Body of pancreas (tissue), 4 donors: ENCODE data around the gene RNF187. TPM values are rescaled to one million over a fixed set of nuclear protein-coding genes. Genes with fewer than 3 reads are reported as not detected.

Source experiments
- ATAC-seq: fragments of 150-250 bp; one replicate; pipeline ENCODE4 v1.9.1; 2016
- DNase-seq, 4 donors: peaks; one replicate each; pipeline ENCODE4 v3.0.0-alpha.2; 2019
- H3K27ac ChIP-seq, 4 donors: fragments of 200-600 bp; sonication (generic); 1 replicate in 3 of 4; 2 replicates in 1 of 4; pipeline versions ENCODE4 v1.5.1 to v1.6.1; 2016 to 2019; ENCODE audit warnings: mild to moderate bottlenecking in 1 of 4, mixed read lengths in 1 of 4, moderate library complexity in 1 of 4
- H3K27me3 ChIP-seq, 2 donors: fragments of 200-600 bp; sonication (generic); one replicate each; pipeline ENCODE4 v1.6.0; 2016; ENCODE audit warnings: mild to moderate bottlenecking in 1 of 2
- H3K36me3 ChIP-seq, 2 donors: fragments of 200-600 bp; sonication (generic); replicated peaks in 1 of 2; 2 replicates each; pipeline ENCODE4 v1.5.1; 2016; ENCODE audit warnings: low read depth in 2 of 2; ENCODE audit not compliant: insufficient read depth in 1 of 2
- H3K4me1 ChIP-seq: fragments of 200-600 bp; sonication (generic); one replicate; pipeline ENCODE4 v1.6.0; 2016
- H3K4me3 ChIP-seq, 2 donors: fragments of 200-600 bp; sonication (generic); 1 replicate in 1 of 2; 2 replicates in 1 of 2; pipeline ENCODE4 v1.5.1; 2016 to 2019
- H3K9me3 ChIP-seq, 3 donors: fragments of 200-600 bp; sonication (generic); 1 replicate in 2 of 3; 2 replicates in 1 of 3; pipeline ENCODE4 v1.5.1; 2016
- CTCF ChIP-seq, 7 experiments: fragments of 450-650 bp in 4 of 7; fragments of 200-600 bp in 3 of 7; sonication (generic) in 3 of 7; IDR thresholded peaks; one replicate each; pipeline ENCODE4 v1.5.1; 2016 to 2019; ENCODE audit warnings: antibody characterized with exemption in 7 of 7
- POLR2A ChIP-seq, 3 donors: fragments of 450-650 bp; IDR thresholded peaks; one replicate each; pipeline ENCODE4 v1.6.1; 2016; ENCODE audit warnings: antibody characterized with exemption in 3 of 3, mild to moderate bottlenecking in 2 of 3
- WGBS, 2 donors: methylation state at CpG; one replicate each; pipeline ENCODE4 v1.1.5; 2017; 5-methylcytosine and 5-hydroxymethylcytosine counted together
- intact Hi-C: fragments of 100-400 bp; cut with DNase I; formaldehyde crosslinking; loops from one replicate; pipeline ENCODE4 v1.15.1; 2023
- total RNA-seq, 2 donors: library from RNA; depleted of rRNA; stranded (reverse); fragments of >200 nt; gene quantifications; one replicate each; pipeline ENCODE4 v1.1.0, GENCODE V29; 2016

The RNF187 gene
- total RNA-seq, 2 donors from 2014 or later = 20.0 to 35.9 TPM

- H3K36me3 ChIP-seq = no peaks in the 10 kb centered on the region
- TF ChIP-seq CTCF (IDR thresholded peaks at IDR 0.05) (no peak), POLR2A (IDR thresholded peaks at IDR 0.05) (no peak)
- intact Hi-C loops = no loop called here
- H3K27ac ChIP-seq = no peak overlapping the region
- H3K4me3 ChIP-seq = no peak overlapping the region
- ATAC-seq = no peak
- no peaks in the 10 kb centered on the region for H3K9me3 ChIP-seq
- no peak for DNase-seq
- peaks cover 0 to 5% of the 10 kb centered on the region in 2 donors for H3K27me3 ChIP-seq
- H3K4me1 ChIP-seq = no peaks in the 10 kb centered on the region
- 52 to 58% methylated on average over 7 of the region's 7 CpGs for WGBS, 2 donors
These were observed 14.5 kb upstream of the RNF187 start for GRCh38 chr1:228472655-228473054.

- ATAC-seq (no peak), DNase-seq (no peak)
- Histone ChIP-seq H3K36me3 (no peaks in the 10 kb centered on the region), H3K4me1 (no peaks in the 10 kb centered on the region), H3K4me3 (no peak overlapping the region), H3K27ac (no peak overlapping the region), H3K27me3 (peaks cover 0 to 2% of the 10 kb centered on the region in 2 donors), H3K9me3 (no peaks in the 10 kb centered on the region)
- intact Hi-C loops = no loop called here
- TF ChIP-seq CTCF (IDR thresholded peaks at IDR 0.05) (no peak), POLR2A (IDR thresholded peaks at IDR 0.05) (no peak)
- 84 to 97% methylated on average over 3 of the region's 3 CpGs for WGBS, 2 donors
These were observed 12.7 kb upstream of the RNF187 start for GRCh38 chr1:228474507-228474906.

GRCh38 chr1:228475812-228476211, 11.4 kb upstream of the RNF187 start:
- no peaks in the 10 kb centered on the region for H3K36me3 ChIP-seq
- intact Hi-C loops = no loop called here
- H3K27me3 ChIP-seq = no peaks in the 10 kb centered on the region
- H3K9me3 ChIP-seq = no peaks in the 10 kb centered on the region
- ATAC-seq (no peak), DNase-seq (no peak)
- no peaks in the 10 kb centered on the region for H3K4me1 ChIP-seq
- WGBS, 2 donors = 62 to 74% methylated on average over 2 of the region's 2 CpGs
- H3K27ac ChIP-seq = no peak overlapping the region
- TF ChIP-seq POLR2A (IDR thresholded peaks at IDR 0.05) = no peak
- H3K4me3 ChIP-seq = no peak overlapping the region

- DNase-seq (no peak), ATAC-seq (no peak)
- no peaks in the 10 kb centered on the region for H3K9me3 ChIP-seq
- H3K36me3 ChIP-seq = no peaks in the 10 kb centered on the region
- no peak overlapping the region for H3K27ac ChIP-seq
- no peaks in the 10 kb centered on the region for H3K27me3 ChIP-seq
- intact Hi-C loops = no loop called here
- WGBS, 2 donors = 90% methylated on average over 4 of the region's 4 CpGs
- no peaks in the 10 kb centered on the region for H3K4me1 ChIP-seq
- TF ChIP-seq POLR2A (IDR thresholded peaks at IDR 0.05) = no peak
- no peak for TF ChIP-seq CTCF (IDR thresholded peaks at IDR 0.05)
- H3K4me3 ChIP-seq = no peak overlapping the region
These were observed 9.9 kb upstream of the RNF187 start for GRCh38 chr1:228477263-228477662.

- WGBS, 2 donors = 38 to 48% methylated on average over 4 of the region's 4 CpGs
- intact Hi-C loops = no loop called here
- ATAC-seq = no peak
These were observed 8.9 kb upstream of the RNF187 start for GRCh38 chr1:228478326-228478725.

More at GRCh38 chr1:228478326-228478725, 8.9 kb upstream of the RNF187 start:
- TF ChIP-seq POLR2A (IDR thresholded peaks at IDR 0.05) (no peak), CTCF (IDR thresholded peaks at IDR 0.05) (no peak)
- no peaks in the 10 kb centered on the region for H3K9me3 ChIP-seq
- H3K27ac ChIP-seq = no peak overlapping the region
- H3K4me3 ChIP-seq = no peak overlapping the region
- H3K4me1 ChIP-seq = no peaks in the 10 kb centered on the region
- H3K27me3 ChIP-seq = no peaks in the 10 kb centered on the region
- no peak for DNase-seq
- no peaks in the 10 kb centered on the region for H3K36me3 ChIP-seq
